Mesenchymal stem cell (in vitro differentiated cells and primary cell): Measurements from ENCODE around the gene FAM72C.
"Not testable (repeated sequence)": the region's sequence is repeated elsewhere in the genome, so short reads cannot be mapped to it uniquely, and the experiment has no call there.

Experiments used
- DNase-seq: peaks from one replicate; pipeline ENCODE4 v3.0.0-alpha.2; 2013
- H2AFZ ChIP-seq: one replicate; pipeline ENCODE4 v1.6.1; 2013; ENCODE audit warnings: low read depth, mild to moderate bottlenecking, control low read depth, inconsistent platforms, low read length, moderate library complexity
- H2AK5ac ChIP-seq: 2 replicates; pipeline ENCODE4 v1.6.1; 2013; ENCODE audit warnings: low read length, moderate library complexity, mild to moderate bottlenecking, inconsistent platforms; ENCODE audit not compliant: severe bottlenecking
- H2BK120ac ChIP-seq: one replicate; pipeline ENCODE4 v1.6.1; 2013; ENCODE audit warnings: low read depth, mild to moderate bottlenecking, inconsistent platforms, low read length, moderate library complexity
- H2BK12ac ChIP-seq, 2 experiments: one replicate each; pipeline ENCODE4 v1.6.1; 2013; ENCODE audit warnings: inconsistent platforms in 2 of 2, low read length in 2 of 2, mild to moderate bottlenecking in 2 of 2, moderate library complexity in 2 of 2, control low read depth in 1 of 2
- H2BK15ac ChIP-seq: one replicate; pipeline ENCODE4 v1.6.1; 2013; ENCODE audit warnings: mild to moderate bottlenecking, low read depth, inconsistent platforms; ENCODE audit not compliant: poor library complexity, severe bottlenecking
- H2BK5ac ChIP-seq: 2 replicates; pipeline ENCODE4 v1.6.1; 2013; ENCODE audit warnings: low read depth, mild to moderate bottlenecking, low read length, control low read depth, inconsistent platforms; ENCODE audit not compliant: poor library complexity, severe bottlenecking
- H3K14ac ChIP-seq, 2 experiments: one replicate each; pipeline ENCODE4 v1.6.1; 2013; ENCODE audit warnings: inconsistent platforms in 2 of 2, low read length in 2 of 2, control low read depth in 1 of 2, mild to moderate bottlenecking in 1 of 2, moderate library complexity in 1 of 2
- H3K18ac ChIP-seq, 2 experiments: one replicate each; pipeline ENCODE4 v1.6.1; 2013; ENCODE audit warnings: inconsistent platforms in 2 of 2, low read length in 2 of 2, control low read depth in 1 of 2, low read depth in 1 of 2, mild to moderate bottlenecking in 1 of 2
- H3K23ac ChIP-seq, 2 experiments: one replicate each; pipeline ENCODE4 v1.6.1; 2013; ENCODE audit warnings: inconsistent platforms in 2 of 2, low read length in 2 of 2, mild to moderate bottlenecking in 2 of 2, moderate library complexity in 2 of 2, control low read depth in 1 of 2
- H3K27ac ChIP-seq: 2 replicates; pipeline ENCODE4 v1.5.1; 2013; ENCODE audit warnings: mild to moderate bottlenecking, moderate library complexity, low read length, control low read depth, inconsistent platforms; ENCODE audit not compliant: poor library complexity, severe bottlenecking
- H3K27me3 ChIP-seq, 2 experiments: 2 replicates each; pipeline versions ENCODE4 v1.6.1 to v1.7.0; 2013; ENCODE audit warnings: low read length in 2 of 2, mild to moderate bottlenecking in 2 of 2, moderate library complexity in 2 of 2, control low read depth in 1 of 2, inconsistent platforms in 1 of 2; ENCODE audit not compliant: control insufficient read depth in 1 of 2, insufficient read depth in 1 of 2
- H3K36me3 ChIP-seq, 2 experiments: 2 replicates each; pipeline versions ENCODE4 v1.6.1 to v1.7.0; 2013; ENCODE audit warnings: low read length in 2 of 2, control low read depth in 1 of 2, inconsistent platforms in 1 of 2, low read depth in 1 of 2, mild to moderate bottlenecking in 1 of 2; ENCODE audit not compliant: insufficient read depth in 2 of 2, control insufficient read depth in 1 of 2
- H3K4ac ChIP-seq, 2 experiments: one replicate each; pipeline ENCODE4 v1.6.1; 2013; ENCODE audit warnings: inconsistent platforms in 2 of 2, low read length in 2 of 2, mild to moderate bottlenecking in 2 of 2, moderate library complexity in 2 of 2, control low read depth in 1 of 2, low read depth in 1 of 2
- H3K4me1 ChIP-seq: 2 replicates; pipeline ENCODE4 v1.6.1; 2013; ENCODE audit warnings: low read depth, low read length, control low read depth; ENCODE audit not compliant: control insufficient read depth, insufficient read depth
- H3K4me2 ChIP-seq: 2 replicates; pipeline ENCODE4 v1.6.1; 2013; ENCODE audit warnings: low read length, mild to moderate bottlenecking, inconsistent platforms; ENCODE audit not compliant: poor library complexity, severe bottlenecking
- H3K4me3 ChIP-seq, 2 experiments: 2 replicates each; pipeline versions ENCODE4 v1.5.1 to v1.7.0; 2013; ENCODE audit warnings: low read length in 2 of 2, mild to moderate bottlenecking in 2 of 2, control low read depth in 1 of 2, low read depth in 1 of 2; ENCODE audit not compliant: insufficient read depth in 1 of 2
- H3K79me1 ChIP-seq: replicated peaks from 2 replicates; pipeline ENCODE4 v1.6.1; 2013; ENCODE audit warnings: mild to moderate bottlenecking, control low read depth, low read length, inconsistent platforms; ENCODE audit not compliant: poor library complexity, severe bottlenecking
- H3K9ac ChIP-seq: 2 replicates; pipeline ENCODE4 v1.7.0; 2013; ENCODE audit warnings: mild to moderate bottlenecking, low read length, moderate library complexity
- H3K9me3 ChIP-seq: 2 replicates; pipeline ENCODE4 v1.7.0; 2013; ENCODE audit warnings: mild to moderate bottlenecking, low read length; ENCODE audit not compliant: control insufficient read depth
- H4K8ac ChIP-seq: one replicate; pipeline ENCODE4 v1.6.1; 2013; ENCODE audit warnings: inconsistent platforms, mild to moderate bottlenecking, low read length, moderate library complexity
- H4K91ac ChIP-seq: one replicate; pipeline ENCODE4 v1.6.1; 2013; ENCODE audit warnings: mild to moderate bottlenecking, low read length, inconsistent platforms
- WGBS: methylation state at CpG from one replicate; pipeline ENCODE4 v1.1.7; 2013; ENCODE audit warnings: mixed read lengths; 5-methylcytosine and 5-hydroxymethylcytosine counted together

Gene FAM72C

GRCh38 chr1:143974416-143974815 is 2.6 kb upstream of the FAM72C start:
- H2BK15ac ChIP-seq, H2BK120ac ChIP-seq, H3K4me2 ChIP-seq, H3K27me3 ChIP-seq, H2BK5ac ChIP-seq, H4K8ac ChIP-seq, H3K79me1 ChIP-seq, H3K23ac ChIP-seq, H2AFZ ChIP-seq, H3K9ac ChIP-seq, H3K14ac ChIP-seq, H3K4ac ChIP-seq, H3K18ac ChIP-seq, H2BK12ac ChIP-seq, H3K4me1 ChIP-seq, H3K9me3 ChIP-seq, H3K36me3 ChIP-seq, H4K91ac ChIP-seq, DNase-seq, H3K27ac ChIP-seq, H2AK5ac ChIP-seq: not testable (repeated sequence)
- peak overlapping the region in 1 of 2 experiments; percentile 62 for H3K4me3 ChIP-seq
- no CpG with 5 or more reads among the region's 31 CpGs for WGBS

- H3K4ac ChIP-seq, H3K79me1 ChIP-seq, H3K23ac ChIP-seq, H2AK5ac ChIP-seq, H4K8ac ChIP-seq, H3K9me3 ChIP-seq, H2BK5ac ChIP-seq, H2BK120ac ChIP-seq, H3K18ac ChIP-seq, H2BK12ac ChIP-seq, H3K14ac ChIP-seq, H2BK15ac ChIP-seq, H3K27me3 ChIP-seq, DNase-seq, H3K4me2 ChIP-seq, H2AFZ ChIP-seq, H3K36me3 ChIP-seq, H4K91ac ChIP-seq, H3K27ac ChIP-seq, H3K4me1 ChIP-seq: not testable (repeated sequence)
- H3K9ac ChIP-seq, result peak overlapping the region; percentile 41
- no CpG with 5 or more reads among the region's 37 CpGs for WGBS
- H3K4me3 ChIP-seq, result peak overlapping the region in 1 of 2 experiments; percentile 62
Observed at GRCh38 chr1:143973876-143974414, 2.2 kb upstream of the FAM72C start.

- not testable (repeated sequence) for H3K79me1 ChIP-seq, H3K27me3 ChIP-seq, H4K91ac ChIP-seq, H2BK15ac ChIP-seq, H3K4me1 ChIP-seq, H3K14ac ChIP-seq, H2BK12ac ChIP-seq, H3K9me3 ChIP-seq, H3K9ac ChIP-seq, H3K23ac ChIP-seq, H2BK5ac ChIP-seq, H3K36me3 ChIP-seq, H3K27ac ChIP-seq, H3K18ac ChIP-seq, H2AK5ac ChIP-seq, H3K4me2 ChIP-seq, H4K8ac ChIP-seq, H2AFZ ChIP-seq, H3K4me3 ChIP-seq, DNase-seq, H3K4ac ChIP-seq, H2BK120ac ChIP-seq
- no CpG with 5 or more reads among the region's 48 CpGs for WGBS
Observed at GRCh38 chr1:143972753-143973326, 1.1 kb upstream of the FAM72C start.

- not testable (repeated sequence) for H2BK15ac ChIP-seq, H3K4me1 ChIP-seq, H3K27me3 ChIP-seq, H3K14ac ChIP-seq, H3K27ac ChIP-seq, H2BK120ac ChIP-seq, H3K23ac ChIP-seq, H3K36me3 ChIP-seq, H3K4me3 ChIP-seq, H3K79me1 ChIP-seq, H4K8ac ChIP-seq, H4K91ac ChIP-seq, DNase-seq, H2AK5ac ChIP-seq, H3K9ac ChIP-seq, H2BK12ac ChIP-seq, H3K18ac ChIP-seq, H2BK5ac ChIP-seq, H3K4ac ChIP-seq, H2AFZ ChIP-seq, H3K4me2 ChIP-seq, H3K9me3 ChIP-seq
- no CpG with 5 or more reads among the region's 1 CpG for WGBS
Observed at GRCh38 chr1:143965860-143966259, 5.9 kb downstream of the FAM72C start.
